HEK293T (cell line): Measurements from ENCODE around the gene GRK6.

Experiments used
- BHLHE40 ChIP-seq: fragments of 450-650 bp; IDR thresholded peaks from 2 replicates; pipeline ENCODE4 v1.6.1; 2016; ENCODE audit warnings: mild to moderate bottlenecking, moderate library complexity, borderline replicate concordance
- ELF4 ChIP-seq: fragments of 450-650 bp; IDR thresholded peaks from 2 replicates; pipeline ENCODE4 v1.6.1; 2017; ENCODE audit warnings: antibody characterized with exemption
- FOXA1 ChIP-seq: fragments of 450-650 bp; IDR thresholded peaks from 2 replicates; pipeline ENCODE4 v1.6.1; 2016; ENCODE audit warnings: mild to moderate bottlenecking
- FOXK2 ChIP-seq: fragments of 450-650 bp; IDR thresholded peaks from 2 replicates; pipeline ENCODE4 v1.6.1; 2016; ENCODE audit warnings: mild to moderate bottlenecking
- FOXM1 ChIP-seq: fragments of 450-650 bp; IDR thresholded peaks from 2 replicates; pipeline ENCODE4 v1.6.1; 2017; ENCODE audit warnings: mild to moderate bottlenecking, borderline replicate concordance
- HDGF ChIP-seq: fragments of 450-650 bp; IDR thresholded peaks from 2 replicates; pipeline ENCODE4 v1.6.1; 2017; ENCODE audit warnings: antibody characterized with exemption, borderline replicate concordance
- LEF1 ChIP-seq: fragments of 450-650 bp; IDR thresholded peaks from 2 replicates; pipeline ENCODE4 v1.6.1; 2017; ENCODE audit warnings: mild to moderate bottlenecking, borderline replicate concordance
- SP1 ChIP-seq: fragments of 450-650 bp; IDR thresholded peaks from 2 replicates; pipeline ENCODE4 v1.6.1; 2017
- SUZ12 ChIP-seq: fragments of 450-650 bp; IDR thresholded peaks from 2 replicates; pipeline ENCODE4 v1.6.1; 2016; ENCODE audit warnings: mild to moderate bottlenecking
- TARDBP ChIP-seq: fragments of 450-650 bp; IDR thresholded peaks from 2 replicates; pipeline ENCODE4 v1.6.1; 2016

- no peak for TF ChIP-seq FOXM1
- no peak for TF ChIP-seq ELF4
- no peak for TF ChIP-seq HDGF
- TF ChIP-seq SUZ12, result no peak
- TF ChIP-seq TARDBP, result no peak
- TF ChIP-seq SP1, result no peak
- TF ChIP-seq BHLHE40, result no peak
- no peak for TF ChIP-seq FOXA1
- TF ChIP-seq FOXK2, result no peak
- TF ChIP-seq LEF1, result no peak
Measured at GRCh38 chr5:177378884-177379883, 47.3 kb upstream of the GRK6 start.
